ENCODE results near the gene IQCE.

- TF ChIP-seq, protein P1, sequence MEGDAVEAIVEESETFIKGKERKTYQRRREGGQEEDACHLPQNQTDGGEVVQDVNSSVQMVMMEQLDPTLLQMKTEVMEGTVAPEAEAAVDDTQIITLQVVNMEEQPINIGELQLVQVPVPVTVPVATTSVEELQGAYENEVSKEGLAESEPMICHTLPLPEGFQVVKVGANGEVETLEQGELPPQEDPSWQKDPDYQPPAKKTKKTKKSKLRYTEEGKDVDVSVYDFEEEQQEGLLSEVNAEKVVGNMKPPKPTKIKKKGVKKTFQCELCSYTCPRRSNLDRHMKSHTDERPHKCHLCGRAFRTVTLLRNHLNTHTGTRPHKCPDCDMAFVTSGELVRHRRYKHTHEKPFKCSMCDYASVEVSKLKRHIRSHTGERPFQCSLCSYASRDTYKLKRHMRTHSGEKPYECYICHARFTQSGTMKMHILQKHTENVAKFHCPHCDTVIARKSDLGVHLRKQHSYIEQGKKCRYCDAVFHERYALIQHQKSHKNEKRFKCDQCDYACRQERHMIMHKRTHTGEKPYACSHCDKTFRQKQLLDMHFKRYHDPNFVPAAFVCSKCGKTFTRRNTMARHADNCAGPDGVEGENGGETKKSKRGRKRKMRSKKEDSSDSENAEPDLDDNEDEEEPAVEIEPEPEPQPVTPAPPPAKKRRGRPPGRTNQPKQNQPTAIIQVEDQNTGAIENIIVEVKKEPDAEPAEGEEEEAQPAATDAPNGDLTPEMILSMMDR (IDR thresholded peaks at IDR 0.05; ENCODE audit: poor library complexity) = no peak
- TF ChIP-seq EZH2phosphoT487 (IDR thresholded peaks at IDR 0.05; ENCODE audit: low read depth, severe bottlenecking, unreplicated experiment) = no peak
- no peak for TF ChIP-seq EZH2 (IDR thresholded peaks at IDR 0.05; ENCODE audit: borderline replicate concordance)
Observed at GRCh38 chr7:2525658-2526630, 32.8 kb upstream of the IQCE start.
